Activated CD8-positive, alpha-beta T cell treated with anti-CD3 and anti-CD28 coated beads for 36 hours (primary cell): Measurements from ENCODE around the gene FAM53A. TPM values are rescaled to one million over a fixed set of nuclear protein-coding genes. Genes with fewer than 3 reads are reported as not detected.

Source experiments
- ATAC-seq: fragments of 200-7000 bp; cut with Tn5 transposase; one replicate; pipeline ENCODE4 v1.10.0; 2021; ENCODE audit warnings: mild to moderate bottlenecking, moderate library complexity
- CTCF ChIA-PET: fragments of 350-600 bp; sonication (Branson Sonifier 250); formaldehyde crosslinking; loops from one replicate; lab custom pipeline; 2021; ENCODE audit warnings: antibody characterized with exemption; lab: Charles Lee
- POLR2A ChIA-PET: fragments of 350-600 bp; sonication (Branson Sonifier 250); formaldehyde crosslinking; loops from one replicate; lab custom pipeline; 2021; ENCODE audit warnings: antibody characterized with exemption; lab: Charles Lee
- DNase-seq: peaks from one replicate; pipeline ENCODE4 v3.0.0-alpha.2; 2020
- H3K27ac Mint-ChIP-seq: one replicate; pipeline ENCODE4 v1.8.0; 2021; ENCODE audit warnings: mild to moderate bottlenecking, mixed read lengths
- H3K27me3 Mint-ChIP-seq: one replicate; pipeline ENCODE4 v1.8.0; 2021; ENCODE audit warnings: mixed read lengths
- H3K36me3 Mint-ChIP-seq: one replicate; pipeline ENCODE4 v1.8.0; 2021; ENCODE audit warnings: low read depth, mixed read lengths
- H3K4me1 Mint-ChIP-seq: one replicate; pipeline ENCODE4 v1.8.0; 2021; ENCODE audit warnings: low read depth, mixed read lengths
- H3K4me3 Mint-ChIP-seq: one replicate; pipeline ENCODE4 v1.8.0; 2021; ENCODE audit warnings: mild to moderate bottlenecking, moderate library complexity, mixed read lengths
- H3K9me3 Mint-ChIP-seq: one replicate; pipeline ENCODE4 v1.8.0; 2021; ENCODE audit warnings: mixed read lengths
- intact Hi-C: fragments of 100-400 bp; cut with micrococcal nuclease; formaldehyde crosslinking; loops from one replicate; pipeline ENCODE4 v1.10.0; 2022
- total RNA-seq, 2 experiments: library from RNA; stranded (reverse); gene quantifications; one replicate each; pipeline ENCODE4 v1.2.3, GENCODE V29; 2021
- TF ChIP-seq, protein P1 (sequence below): fragments of 200-600 bp; IDR thresholded peaks from one replicate; pipeline ENCODE4 v1.8.0; 2022; ENCODE audit warnings: antibody characterized with exemption, mild to moderate bottlenecking

Gene FAM53A
- total RNA-seq, 2 experiments from 2014 or later = 1.2 to 1.8 TPM

DNA sequence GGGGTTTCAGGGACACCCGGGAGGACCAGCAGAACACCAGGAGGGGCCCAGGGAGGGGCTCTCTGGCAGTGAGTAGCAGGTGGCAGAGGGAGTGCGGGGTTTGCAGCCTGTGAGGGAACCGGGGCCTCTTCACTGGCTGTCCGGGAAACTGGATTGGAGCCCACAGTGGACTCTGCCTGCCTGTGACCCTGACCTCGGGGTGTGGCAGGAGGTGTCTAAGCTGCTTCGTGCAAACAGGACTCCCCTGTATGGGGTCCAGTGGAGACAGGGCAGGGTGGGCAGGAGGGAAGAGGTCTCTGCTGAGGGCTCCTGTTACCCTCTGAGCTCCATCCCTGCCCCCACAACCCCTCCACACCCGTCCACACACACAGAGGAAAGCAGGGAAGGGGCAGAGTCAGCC is 50.1 kb downstream of the FAM53A start:
- no peak for DNase-seq
- Mint-ChIP-seq H3K4me3 (no peak overlapping the region), H3K27ac (no peak overlapping the region), H3K36me3 (no peaks in the 10 kb centered on the region), H3K4me1 (no peaks in the 10 kb centered on the region), H3K27me3 (no peaks in the 10 kb centered on the region), H3K9me3 (no peaks in the 10 kb centered on the region)
- intact Hi-C loops = no loop called here
- POLR2A ChIA-PET = no interaction called here
- ATAC-seq = no peak
- CTCF ChIA-PET = interaction anchor here (0.7 kb wide), 1 partner anchor 187 kb away, joined by 3 read pairs; no protein-coding TSS in a partner anchor
- TF ChIP-seq, protein P1, sequence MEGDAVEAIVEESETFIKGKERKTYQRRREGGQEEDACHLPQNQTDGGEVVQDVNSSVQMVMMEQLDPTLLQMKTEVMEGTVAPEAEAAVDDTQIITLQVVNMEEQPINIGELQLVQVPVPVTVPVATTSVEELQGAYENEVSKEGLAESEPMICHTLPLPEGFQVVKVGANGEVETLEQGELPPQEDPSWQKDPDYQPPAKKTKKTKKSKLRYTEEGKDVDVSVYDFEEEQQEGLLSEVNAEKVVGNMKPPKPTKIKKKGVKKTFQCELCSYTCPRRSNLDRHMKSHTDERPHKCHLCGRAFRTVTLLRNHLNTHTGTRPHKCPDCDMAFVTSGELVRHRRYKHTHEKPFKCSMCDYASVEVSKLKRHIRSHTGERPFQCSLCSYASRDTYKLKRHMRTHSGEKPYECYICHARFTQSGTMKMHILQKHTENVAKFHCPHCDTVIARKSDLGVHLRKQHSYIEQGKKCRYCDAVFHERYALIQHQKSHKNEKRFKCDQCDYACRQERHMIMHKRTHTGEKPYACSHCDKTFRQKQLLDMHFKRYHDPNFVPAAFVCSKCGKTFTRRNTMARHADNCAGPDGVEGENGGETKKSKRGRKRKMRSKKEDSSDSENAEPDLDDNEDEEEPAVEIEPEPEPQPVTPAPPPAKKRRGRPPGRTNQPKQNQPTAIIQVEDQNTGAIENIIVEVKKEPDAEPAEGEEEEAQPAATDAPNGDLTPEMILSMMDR = no peak

DNA sequence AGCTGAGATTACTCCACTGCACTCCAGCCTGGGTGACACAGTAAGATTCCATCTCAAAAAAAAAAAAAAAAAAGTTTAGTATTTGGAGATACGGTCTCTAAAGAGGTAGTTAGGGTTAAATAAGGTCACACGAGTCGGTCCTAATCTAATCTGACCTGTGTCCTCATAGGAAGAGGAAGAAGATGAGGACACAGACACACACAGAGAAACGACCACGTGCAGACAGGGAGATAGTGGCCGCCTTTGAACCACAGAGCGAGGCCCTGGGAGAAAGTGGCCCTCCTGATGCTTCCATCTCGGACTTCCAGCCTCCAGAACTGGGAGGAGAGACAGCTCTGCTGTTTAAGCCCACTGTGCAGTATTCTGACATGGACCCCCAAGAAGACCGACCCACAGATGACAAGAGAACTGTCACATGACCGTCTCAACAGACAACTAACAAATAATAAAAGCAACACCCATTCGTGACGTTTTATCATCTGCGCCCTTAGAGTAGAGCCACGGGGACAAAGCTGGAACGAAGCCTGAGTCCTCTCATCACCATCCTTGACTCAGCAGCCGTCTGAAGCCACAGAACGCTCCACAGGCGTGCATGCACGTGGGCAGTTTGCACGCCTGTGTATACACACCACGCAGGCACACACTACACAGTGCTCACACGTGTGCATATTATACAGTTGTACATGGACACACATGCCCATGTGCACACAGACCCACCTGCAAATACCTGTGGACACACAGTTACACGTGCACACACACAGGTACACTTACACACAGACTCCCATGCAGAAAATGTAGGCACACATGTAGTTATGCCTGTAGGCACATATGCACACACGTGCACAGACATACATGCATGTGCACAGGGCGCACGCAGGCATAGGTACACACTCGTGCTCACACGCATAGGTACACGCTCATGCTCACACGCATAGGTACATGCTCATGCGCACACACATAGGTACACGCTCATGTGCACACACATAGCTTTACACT is 51.7 kb downstream of the FAM53A start:
- Mint-ChIP-seq H3K36me3 (no peaks in the 10 kb centered on the region), H3K27me3 (no peaks in the 10 kb centered on the region), H3K4me3 (no peak overlapping the region), H3K27ac (no peak overlapping the region), H3K4me1 (no peaks in the 10 kb centered on the region), H3K9me3 (no peaks in the 10 kb centered on the region)
- ChIA-PET CTCF (no interaction called here), POLR2A (interaction anchor here (0.5 kb wide), 1 partner anchor 34 kb away, joined by 5 read pairs; no protein-coding TSS in a partner anchor)
- ATAC-seq (no peak), DNase-seq (no peak)
- TF ChIP-seq, protein P1 = no peak
- intact Hi-C loops = no loop called here

DNA sequence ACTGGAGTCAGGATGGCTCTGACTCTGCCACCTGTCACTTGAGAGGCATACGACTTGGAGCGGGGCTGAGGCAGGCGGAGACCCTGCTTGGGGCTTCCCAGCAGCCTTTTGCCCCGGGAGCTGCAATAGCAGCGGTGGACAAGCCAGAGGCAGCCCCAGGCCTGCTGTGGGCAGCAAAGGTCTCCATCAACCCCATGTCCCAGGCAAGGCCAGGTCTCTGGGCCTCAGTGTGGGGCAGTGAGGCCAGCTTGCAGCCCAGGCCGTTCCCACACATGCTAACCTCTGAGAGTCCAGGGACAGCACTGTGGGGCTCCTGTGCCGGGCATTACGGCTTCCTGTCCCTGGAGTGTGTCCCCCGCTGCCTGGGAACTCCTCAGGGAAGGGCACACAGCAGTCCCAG is 53.0 kb downstream of the FAM53A start:
- Mint-ChIP-seq H3K27ac (no peak overlapping the region), H3K4me1 (no peaks in the 10 kb centered on the region), H3K36me3 (no peaks in the 10 kb centered on the region), H3K4me3 (no peak overlapping the region), H3K27me3 (no peaks in the 10 kb centered on the region), H3K9me3 (no peaks in the 10 kb centered on the region)
- POLR2A ChIA-PET = no interaction called here
- CTCF ChIA-PET = no interaction called here
- intact Hi-C loops = no loop called here
- ATAC-seq (no peak), DNase-seq (no peak)
- TF ChIP-seq, protein P1 = no peak

DNA sequence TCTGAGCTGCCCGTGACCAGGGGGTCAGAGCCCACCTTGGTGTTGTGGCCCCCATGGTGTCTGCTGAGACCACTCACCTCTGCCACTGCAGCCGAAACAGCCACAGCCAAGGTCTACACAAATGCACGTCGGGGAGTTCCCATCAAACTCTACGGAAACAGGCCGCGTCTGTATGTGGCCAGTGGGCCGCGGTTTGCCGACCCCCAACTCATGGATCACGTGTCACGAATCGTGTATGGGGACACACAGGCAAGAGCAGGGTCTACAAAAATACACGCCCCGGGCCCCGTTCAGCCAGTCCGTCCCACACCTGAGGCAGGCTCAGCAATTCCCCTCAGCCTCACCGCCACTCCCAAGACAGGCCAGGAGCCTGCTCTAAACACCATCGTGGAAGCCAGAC is 53.8 kb downstream of the FAM53A start:
- no peak overlapping the region for H3K4me3 Mint-ChIP-seq
- TF ChIP-seq, protein P1 = no peak
- ChIA-PET POLR2A (interaction anchor here (1.6 kb wide), 1 partner anchor 277 kb away, joined by 3 read pairs; no protein-coding TSS in a partner anchor), CTCF (interaction anchor here (0.9 to 1.8 kb wide), 8 partner anchors 28 to 514 kb away, joined by 3 to 18 read pairs (median 4); no protein-coding TSS in a partner anchor)
- intact Hi-C loops = no loop called here
- no peaks in the 10 kb centered on the region for H3K27me3 Mint-ChIP-seq
- no peaks in the 10 kb centered on the region for H3K36me3 Mint-ChIP-seq
- no peaks in the 10 kb centered on the region for H3K4me1 Mint-ChIP-seq
- DNase-seq (no peak), ATAC-seq (no peak)
- no peak overlapping the region for H3K27ac Mint-ChIP-seq
- H3K9me3 Mint-ChIP-seq = no peaks in the 10 kb centered on the region

DNA sequence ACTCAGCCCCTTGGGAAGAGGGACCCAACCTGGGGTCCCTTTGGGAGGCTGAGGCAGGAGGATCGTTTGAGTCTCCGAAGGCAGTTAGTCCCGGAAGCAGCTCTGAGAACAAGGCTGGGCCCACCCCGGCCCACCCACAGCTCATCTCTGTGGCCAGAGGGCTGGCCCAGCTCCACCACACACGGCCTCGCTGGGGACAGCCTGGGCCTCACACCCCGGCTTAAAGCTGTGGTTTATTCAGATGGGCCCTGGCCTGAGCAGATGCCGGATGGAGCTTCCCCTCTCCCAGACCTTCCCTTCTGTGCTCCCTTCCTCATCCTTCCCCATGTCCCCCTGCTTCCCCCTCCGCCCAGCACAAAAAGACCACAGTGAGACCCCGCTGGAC is 54.4 kb downstream of the FAM53A start:
- H3K4me1 Mint-ChIP-seq = no peaks in the 10 kb centered on the region
- no peaks in the 10 kb centered on the region for H3K9me3 Mint-ChIP-seq
- TF ChIP-seq, protein P1 = no peak
- CTCF ChIA-PET = interaction anchor here (0.7 to 1.8 kb wide), 19 partner anchors 12 to 514 kb away, joined by 3 to 18 read pairs (median 3); no protein-coding TSS in a partner anchor
- no peaks in the 10 kb centered on the region for H3K36me3 Mint-ChIP-seq
- intact Hi-C loops = no loop called here
- DNase-seq = no peak
- ATAC-seq = no peak
- POLR2A ChIA-PET = interaction anchor here (1.6 kb wide), 1 partner anchor 276 kb away, joined by 3 read pairs; no protein-coding TSS in a partner anchor
- no peak overlapping the region for H3K27ac Mint-ChIP-seq
- no peak overlapping the region for H3K4me3 Mint-ChIP-seq
- H3K27me3 Mint-ChIP-seq = no peaks in the 10 kb centered on the region
